Measurements from ENCODE around the gene CFAP45.

Gene CFAP45

DNA sequence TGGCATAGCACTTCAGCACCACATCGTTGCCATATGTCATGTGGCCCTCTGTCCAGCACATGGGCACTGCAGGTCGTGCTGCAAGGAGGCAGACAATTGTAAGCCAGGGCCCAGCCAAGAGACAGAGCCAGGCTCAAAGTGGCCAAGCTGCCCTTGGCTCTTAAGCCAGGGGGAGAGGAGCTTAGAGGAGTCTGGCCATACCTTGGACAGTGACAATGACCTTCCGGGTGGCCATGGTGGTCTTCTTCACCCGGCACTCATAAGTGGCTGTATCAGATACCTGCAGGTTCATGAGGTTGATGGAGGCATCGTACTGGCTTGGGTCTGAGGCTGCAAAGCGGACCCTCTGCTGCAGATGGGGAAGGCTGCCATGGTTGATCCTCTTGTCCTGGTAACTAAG lies 42.1 kb downstream of the CFAP45 start:
- DNase-seq, result no peak

GRCh38 chr1:159856576-159856975 lies 43.4 kb downstream of the CFAP45 start:
- DNase-seq, result no peak

DNA sequence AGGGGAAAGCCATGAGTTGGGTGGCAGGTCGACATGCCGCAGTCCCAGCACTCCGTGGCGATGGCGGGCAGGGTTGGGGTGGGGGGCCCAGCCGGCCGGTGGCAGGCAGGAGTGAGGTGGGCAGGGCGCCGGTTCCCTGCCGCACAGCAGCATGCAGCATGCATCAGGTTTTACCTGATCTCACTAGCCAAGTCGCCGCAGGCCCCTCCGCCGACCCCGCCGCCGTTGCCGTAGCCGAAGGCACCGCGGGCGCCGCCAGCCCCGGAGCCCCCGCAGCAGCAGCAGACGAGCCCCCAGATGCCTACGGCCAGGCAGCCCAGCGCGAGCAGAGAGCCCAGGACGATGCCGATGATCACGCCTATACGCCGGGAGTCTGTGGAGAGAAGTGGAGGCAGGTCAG lies 44.3 kb downstream of the CFAP45 start:
- no peak for DNase-seq

GRCh38 chr1:159854693-159855192 lies 45.2 kb downstream of the CFAP45 start:
- DNase-seq, result peak in 55 of 58 donors; percentile 9 to 86 (median 63)

DNA sequence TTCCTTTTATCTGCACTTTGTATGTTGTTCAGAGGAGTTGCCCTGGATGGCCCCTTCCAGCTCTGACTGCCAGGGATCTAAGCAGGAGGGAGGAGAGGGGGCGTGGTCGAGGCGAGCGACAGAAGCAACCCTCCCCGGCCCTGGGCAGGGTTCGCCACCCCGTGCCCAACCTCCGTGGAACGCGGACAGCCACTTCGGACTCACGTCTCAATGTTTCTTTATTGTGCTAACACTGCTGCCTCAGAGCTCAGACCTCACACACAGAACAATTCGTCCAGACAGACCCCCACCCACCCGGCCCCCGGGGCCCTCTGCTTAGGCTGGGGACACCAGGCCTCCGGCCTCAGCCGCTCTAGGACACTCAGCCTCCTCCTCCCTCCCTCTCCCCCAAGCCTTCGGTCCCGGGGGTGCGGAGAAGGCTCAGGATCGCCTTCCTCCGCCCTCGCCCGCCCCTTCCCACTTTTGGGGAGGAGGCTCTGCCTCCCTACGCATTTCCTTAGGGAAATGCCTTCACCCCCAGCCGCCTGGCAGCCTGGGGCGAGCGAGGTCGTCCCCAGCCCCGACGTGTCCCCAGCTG lies 45.8 kb downstream of the CFAP45 start:
- DNase-seq, result peak in 50 of 58 donors; percentile 10 to 75 (median 49)

DNA sequence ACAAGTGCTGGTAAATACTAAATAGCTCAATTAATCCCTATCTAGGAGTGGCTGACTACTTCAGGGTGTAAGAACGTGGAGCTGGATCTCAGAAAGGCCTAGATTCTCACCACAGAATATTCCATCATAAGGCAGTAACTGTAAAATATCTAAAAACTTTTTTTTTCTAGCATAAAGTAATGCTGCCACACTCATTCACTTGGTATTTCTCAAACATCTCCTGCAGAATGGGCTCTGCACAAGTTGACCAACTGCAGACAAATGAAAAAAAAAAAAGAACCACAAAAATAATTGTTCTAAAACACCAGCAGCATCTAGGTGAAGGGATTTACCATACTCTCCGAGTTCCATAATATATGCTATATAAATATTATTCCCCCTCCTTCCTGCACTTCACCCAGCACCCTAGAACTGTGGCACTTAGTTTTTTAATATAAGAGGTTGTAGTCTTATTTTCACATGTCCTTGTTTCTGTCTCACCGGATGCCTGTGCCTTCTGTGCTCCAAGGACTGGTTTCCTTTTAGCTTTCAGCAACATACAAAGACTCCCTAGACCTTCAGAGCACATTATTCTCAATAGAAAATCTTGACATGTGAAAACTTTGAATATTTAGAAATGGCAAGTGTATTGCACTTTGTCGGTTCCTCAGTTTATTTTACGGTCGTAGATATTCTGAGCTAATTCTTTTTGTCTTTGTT lies 46.4 kb downstream of the CFAP45 start:
- DNase-seq, result no peak

DNA sequence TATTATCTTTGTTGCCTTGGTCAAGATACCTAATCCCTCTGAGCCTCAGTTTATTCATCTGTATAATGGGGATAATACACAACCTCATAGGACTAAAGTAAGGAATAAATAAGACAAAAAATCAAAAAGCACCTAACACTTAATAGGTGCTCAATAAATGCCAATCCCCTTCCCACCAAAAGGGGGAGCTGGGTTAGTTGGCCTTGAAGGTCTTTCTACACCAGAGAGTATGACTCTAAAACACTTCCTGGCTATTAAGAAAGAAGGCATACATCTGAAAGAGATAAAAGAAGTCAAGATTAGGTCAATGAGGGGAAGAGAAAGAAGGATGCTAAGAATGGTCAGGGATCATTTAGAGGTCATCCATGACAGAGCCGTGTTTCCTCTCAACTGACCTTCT lies 48.6 kb downstream of the CFAP45 start:
- no peak for DNase-seq

- DNase-seq, result no peak
Measured at GRCh38 chr1:159849626-159850366, 50.2 kb downstream of the CFAP45 start.

DNA sequence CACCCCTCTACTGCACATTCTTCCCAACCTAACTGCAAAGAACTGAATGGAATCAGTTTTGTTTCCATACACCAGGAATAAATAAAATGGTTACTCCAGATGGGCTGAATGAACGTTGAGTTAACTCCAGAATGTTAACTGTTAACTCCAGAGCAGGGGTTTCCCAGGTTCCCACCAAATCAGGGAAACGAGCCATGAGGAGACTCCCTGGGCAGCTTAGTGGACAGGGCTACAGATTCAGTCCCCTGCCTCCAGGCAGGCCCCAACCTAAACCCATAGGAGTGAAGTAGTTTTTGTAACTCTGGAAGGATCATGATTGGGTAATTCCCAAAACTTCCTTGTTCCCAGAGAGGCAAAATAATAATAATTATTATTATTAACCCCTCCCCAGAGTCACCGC lies 51.6 kb downstream of the CFAP45 start:
- no peak for DNase-seq

DNA sequence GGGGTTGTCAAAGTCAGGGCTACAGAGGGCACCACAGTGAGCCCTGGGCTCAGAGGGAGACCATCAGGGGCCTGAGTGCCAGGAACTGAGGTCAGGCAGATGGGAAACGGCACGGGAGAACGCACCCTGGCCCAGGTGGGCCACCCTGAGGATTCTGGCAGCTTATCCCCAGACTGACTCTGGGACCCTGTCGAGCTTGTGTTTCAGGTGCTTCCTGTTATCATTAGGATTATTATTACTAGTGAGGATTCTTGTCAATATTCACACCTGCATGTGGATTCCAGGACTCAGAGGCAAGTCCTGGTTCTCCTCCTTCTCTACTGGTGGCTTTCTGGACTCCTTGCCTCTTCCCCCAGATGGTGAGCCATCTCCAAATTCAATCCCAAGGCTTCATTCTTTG lies 52.7 kb downstream of the CFAP45 start:
- no peak for DNase-seq

DNA sequence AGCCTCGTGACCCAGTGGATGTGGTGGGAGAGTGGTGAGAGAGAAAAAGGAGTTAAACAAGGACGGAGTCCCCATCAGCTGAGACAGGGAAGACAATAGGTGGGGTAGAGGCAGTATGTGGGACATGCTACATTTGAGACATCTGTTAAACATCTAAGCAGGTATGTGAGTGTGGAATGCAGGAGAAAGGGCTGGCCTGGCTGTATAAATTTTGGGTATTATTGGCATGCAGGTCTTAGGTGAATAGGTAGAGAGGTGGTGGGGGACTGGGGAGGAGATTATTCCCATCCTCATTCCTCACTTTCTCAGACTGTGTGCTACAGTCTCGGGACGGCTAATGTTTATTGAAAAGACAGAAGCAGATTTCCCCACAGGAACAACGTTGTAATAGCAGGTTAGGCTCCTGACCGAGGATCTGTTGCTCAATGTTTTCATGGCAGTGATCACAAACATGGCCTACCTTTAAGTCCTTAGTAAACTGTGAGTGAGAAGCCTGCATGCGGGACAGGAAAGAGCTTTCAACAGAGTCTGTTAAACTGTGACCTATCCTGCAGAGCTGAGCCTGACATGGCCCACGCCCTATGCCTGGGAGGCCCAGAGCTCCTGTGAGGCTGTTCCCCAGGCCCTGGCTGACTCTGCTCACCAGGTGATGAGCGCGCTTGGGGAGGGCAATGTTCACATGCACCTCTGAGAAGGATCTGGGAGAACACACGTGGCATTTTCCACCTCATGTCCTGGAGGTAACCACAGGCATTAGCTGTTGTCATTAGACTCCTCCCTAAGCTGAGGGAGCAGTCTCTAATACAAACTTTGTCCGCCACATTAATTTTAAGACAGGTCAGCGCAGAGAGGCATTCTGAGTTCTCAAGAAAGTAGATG lies 54.0 kb downstream of the CFAP45 start:
- no peak for DNase-seq

GRCh38 chr1:159843459-159843858 lies 56.5 kb downstream of the CFAP45 start:
- no peak for DNase-seq

- no peak for DNase-seq
Measured at GRCh38 chr1:159841749-159842148, 58.2 kb downstream of the CFAP45 start.

DNA sequence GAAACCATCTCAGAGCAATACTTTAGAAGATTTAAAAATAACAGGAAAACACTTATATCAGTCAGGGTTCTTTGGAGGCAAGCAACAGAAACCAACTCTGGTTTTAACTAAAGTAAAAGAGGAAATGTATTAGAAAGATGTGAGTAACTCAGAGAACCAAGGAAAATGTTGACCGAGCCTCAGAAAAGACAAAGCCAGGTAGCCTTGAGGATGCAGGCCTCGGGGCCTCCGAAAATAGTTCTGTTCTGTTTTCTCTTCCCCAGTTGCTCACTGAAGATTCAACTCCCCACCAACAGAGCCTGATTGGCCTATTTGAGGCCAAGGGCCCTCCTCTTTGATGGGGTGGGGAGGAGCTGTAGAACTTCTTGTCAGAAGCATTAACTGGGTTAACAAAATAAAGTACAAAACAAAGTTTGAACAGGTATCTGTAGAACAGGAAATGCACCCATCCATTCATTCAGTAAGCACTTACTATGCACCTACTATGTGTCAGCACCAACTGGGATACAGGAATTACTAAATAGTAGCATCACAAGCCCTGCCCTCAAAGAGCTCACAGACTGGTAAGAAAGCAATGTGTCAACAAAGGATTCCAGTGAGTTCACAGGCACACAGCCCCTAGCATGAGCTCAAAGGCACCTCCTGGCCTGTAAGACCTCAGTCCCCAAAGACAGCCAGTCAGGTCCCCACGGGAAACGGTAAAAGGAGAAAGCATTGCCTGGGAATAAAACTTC lies 60.7 kb downstream of the CFAP45 start:
- no peak for DNase-seq

DNA sequence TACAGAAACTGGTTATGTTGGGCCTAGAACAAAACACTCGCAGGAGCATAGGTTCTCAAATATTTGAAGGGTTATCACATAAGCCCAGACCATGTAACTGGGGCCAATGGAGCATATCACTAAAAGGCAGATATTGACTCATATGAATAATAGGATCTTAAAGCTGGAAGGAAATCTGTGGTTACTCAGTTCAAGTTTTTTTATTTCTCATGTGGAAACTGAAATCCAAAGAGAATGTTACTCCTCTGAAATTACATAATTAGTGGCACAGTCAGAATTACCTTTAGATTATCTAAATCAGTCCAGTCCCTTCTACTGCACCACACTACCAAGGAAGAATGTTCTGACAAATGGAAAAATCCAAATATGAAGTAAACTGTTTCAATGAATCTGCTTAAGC lies 61.2 kb downstream of the CFAP45 start:
- DNase-seq, result no peak

DNA sequence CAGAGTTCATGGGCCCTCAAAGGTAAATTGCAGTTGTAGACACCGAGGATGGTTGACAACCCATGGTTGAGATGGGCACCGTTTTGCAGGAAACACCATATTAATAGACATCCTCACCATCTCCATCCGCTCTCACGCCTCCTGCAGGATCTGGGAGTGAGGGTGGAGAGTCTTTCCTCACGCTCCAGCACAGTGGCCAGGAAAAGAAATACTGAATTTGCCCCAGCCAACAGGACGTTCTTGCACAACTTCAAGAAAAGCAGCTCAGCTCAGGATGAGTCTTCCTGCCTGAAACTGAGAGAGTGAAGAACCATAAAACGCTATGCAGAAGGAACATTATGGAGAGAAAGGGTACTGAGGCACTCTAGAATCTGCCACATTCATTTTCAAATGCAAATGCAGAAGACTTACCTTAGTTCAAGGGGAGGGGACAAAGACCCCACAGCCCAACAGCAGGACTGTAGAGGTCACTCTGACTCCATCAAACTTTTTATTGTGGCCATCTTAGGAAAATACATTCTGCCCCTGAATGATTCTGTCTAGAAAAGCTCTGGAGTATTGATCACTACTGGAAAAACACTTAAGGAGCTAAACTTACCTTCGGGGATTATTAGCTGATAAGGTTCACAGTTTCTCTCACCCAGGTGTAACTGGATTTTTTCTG lies 64.0 kb downstream of the CFAP45 start:
- DNase-seq, result no peak

DNA sequence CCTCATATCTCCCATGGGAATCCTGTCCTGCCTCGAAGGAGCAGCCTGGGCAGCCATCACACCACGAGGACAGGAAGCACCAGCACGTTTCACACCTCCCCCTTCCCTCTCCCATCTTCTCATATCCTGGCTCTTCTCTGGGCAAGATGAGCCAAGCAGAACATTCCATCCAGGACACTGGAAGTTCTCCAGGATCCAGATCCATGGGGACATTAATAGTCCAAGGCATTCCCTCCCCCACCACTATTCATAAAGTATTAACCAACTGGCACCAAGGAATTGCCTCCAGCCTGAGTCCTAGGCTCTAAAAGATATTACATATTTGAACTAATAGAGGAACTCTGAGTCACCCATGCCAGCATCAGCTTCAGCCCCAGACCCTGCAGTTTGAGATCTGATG lies 64.6 kb downstream of the CFAP45 start:
- DNase-seq, result no peak

- DNase-seq, result no peak
Measured at GRCh38 chr1:159832309-159832708, 67.7 kb downstream of the CFAP45 start.

DNA sequence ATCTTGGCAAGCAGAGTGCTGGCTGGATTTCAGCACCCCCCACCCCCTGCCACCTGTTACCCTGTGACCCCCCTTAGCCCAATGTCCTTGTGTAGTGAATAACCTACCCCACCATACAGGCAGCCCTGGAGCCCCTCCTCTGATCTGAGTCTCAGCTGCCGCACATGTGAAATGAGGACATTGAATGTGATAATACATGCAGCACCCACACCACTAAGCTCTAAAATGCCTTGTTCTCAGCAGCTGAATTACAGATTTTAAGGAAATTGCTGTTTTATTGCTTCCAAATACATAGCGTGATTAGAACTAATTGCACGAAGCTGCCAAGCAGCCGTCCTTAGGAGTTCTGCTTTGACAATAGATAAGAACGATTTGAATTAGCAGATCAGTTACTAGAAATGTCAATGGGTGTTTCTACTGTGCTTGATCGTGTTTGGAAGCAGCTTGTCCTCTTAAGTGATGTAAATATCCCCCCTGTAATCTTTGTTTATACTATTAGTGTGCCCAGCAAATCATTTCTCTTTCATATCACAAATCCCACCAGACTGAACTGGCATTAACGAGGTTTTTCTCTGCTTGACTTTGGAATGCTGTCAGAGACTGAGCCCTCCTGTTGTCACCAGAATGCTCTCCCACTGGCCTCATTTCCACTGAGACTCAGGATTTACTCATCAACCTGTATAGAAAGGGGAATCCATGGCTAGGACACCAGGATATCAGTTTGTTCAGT lies 68.4 kb downstream of the CFAP45 start:
- no peak for DNase-seq

DNA sequence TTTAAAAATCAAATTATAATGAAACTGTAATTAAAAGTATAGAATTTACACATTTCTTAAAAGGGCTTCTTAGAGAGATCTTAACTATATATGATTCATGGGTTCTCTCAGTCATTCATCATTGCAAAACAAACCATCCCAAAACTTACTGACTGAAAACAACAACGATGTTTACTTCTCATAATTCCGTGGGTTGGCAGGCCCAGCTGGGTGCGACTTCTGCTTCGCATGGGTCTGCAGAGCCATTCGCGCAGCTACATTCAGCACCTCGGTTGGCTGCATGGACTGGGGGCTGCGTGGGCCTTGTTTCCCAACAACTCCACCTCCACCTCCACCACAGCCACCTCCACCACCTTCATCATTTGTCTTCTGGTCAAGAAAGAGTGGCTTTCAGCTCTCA lies 69.2 kb downstream of the CFAP45 start:
- DNase-seq, result no peak

Data from anterior cingulate cortex (tissue), 58 donors.